ENCODE measurements around the gene B3GALNT2.

Gene B3GALNT2

DNA sequence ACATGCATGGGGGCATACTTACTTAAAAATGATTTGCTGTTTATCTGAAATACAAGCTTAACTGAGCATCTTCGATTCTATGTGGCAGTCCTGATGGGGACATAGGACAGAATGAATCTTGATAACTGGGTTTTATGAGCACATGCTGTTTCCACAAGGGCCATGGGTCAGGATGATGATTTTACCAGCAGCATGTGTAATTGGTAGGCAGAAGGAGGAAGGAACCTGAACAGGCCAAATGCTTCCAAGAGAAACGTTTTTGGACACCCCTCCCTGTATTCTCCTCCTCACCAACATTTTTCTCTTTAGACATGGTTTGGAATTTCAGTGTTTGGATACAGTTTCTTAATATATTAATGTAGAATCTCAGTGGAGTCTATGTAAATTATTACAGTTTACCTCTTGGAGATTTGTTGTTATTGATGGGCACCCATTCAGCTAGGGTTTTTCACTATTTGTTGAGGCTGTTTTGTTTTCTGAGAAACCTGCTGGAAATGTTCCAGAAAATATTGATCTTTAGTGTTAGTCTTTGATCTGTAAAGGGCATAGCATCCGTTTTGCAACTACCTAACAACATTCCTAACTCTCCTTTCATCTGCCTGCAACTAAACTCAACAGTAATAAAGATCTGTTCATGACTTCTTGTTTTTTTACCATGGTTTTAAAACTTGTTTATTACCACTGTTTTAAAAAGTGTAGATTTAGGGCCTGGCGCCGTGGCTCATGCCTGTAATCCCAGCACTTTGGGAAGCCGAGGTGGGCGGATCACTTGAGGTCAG lies 95.0 kb downstream of the B3GALNT2 start:
- DNase-seq (ENCODE audit: low spot score) = no peak

DNA sequence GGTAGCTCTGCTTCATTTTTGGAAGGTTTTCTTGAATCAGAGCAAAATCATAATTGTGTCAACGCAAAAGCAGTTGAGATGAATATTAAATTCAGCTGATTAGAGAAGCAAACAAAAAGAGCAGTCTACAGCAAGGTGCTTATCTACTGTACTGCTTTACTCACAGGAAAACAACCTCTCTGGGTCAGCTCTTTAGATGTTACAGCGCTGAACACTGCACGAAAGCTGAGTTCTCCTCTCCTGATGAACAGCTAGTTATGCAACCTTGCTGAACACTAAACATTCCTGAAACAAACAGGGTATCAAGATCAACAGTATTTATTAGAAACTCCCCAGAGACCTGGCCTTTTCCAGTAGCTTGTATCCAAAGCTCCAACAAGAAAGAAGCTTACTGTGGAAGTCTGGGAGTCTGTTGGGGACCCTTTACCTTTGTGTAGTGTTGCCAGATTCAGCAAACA lies 95.7 kb downstream of the B3GALNT2 start:
- DNase-seq (ENCODE audit: low spot score) = peak; percentile 28

DNA sequence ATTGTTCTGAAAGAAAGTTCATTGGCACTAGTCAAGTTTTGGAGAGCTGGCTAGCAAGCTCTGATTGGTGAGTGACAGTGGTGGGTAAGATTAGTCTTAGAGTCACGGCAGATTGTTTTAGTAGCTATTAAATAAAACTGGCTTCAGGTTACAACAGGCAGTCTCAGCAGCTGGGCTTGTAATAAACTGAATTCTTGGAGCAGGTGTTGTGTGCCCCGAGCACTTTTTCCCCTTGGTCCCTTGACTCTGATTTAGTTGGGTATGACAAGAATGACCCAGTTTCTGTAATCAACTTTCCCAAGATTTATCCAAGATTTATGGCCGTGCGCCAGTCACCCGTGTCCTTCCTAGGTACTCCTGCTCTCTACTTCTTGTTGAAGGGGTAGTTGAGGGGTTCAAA lies 96.8 kb downstream of the B3GALNT2 start:
- no peak for DNase-seq (ENCODE audit: low spot score)

DNA sequence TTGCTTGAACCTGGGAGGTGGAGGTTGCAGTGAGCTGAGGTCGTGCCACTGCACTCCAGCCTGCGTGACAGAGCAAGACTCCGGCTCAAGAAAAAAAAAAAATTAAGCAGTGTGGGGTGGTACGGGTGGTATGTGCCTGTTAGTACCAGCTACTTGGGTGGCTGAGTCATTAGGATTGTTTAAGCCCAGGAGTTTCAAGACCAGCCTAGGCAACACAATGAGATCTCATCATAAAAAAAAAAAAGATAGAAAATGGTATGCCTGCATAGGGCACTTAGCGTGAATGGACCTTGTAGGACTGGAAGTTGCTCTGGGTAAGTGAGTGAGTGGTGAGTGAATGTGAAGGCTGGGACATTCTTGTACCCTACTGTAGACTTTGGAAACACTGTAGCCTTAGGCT lies 100.1 kb downstream of the B3GALNT2 start:
- DNase-seq (ENCODE audit: low spot score) = no peak

DNA sequence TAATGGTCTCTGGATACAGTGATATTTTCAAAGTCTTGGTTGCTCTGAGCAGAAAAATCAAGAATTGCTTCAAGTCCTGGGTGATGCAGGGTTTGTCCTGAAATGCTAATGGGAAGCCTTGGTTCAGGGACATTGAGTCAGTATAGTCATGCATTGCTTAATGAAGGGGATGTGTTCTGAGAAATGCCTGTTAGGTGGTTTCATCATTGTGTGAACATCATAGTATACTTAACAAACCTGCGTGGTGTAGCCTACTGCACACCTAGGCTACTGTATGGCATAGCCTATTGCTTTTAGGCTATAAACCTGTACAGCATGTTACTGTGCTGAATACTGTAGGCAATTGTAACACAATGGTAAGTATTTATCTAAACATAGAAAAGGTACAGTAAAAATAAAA lies 100.7 kb downstream of the B3GALNT2 start:
- no peak for DNase-seq (ENCODE audit: low spot score)

DNA sequence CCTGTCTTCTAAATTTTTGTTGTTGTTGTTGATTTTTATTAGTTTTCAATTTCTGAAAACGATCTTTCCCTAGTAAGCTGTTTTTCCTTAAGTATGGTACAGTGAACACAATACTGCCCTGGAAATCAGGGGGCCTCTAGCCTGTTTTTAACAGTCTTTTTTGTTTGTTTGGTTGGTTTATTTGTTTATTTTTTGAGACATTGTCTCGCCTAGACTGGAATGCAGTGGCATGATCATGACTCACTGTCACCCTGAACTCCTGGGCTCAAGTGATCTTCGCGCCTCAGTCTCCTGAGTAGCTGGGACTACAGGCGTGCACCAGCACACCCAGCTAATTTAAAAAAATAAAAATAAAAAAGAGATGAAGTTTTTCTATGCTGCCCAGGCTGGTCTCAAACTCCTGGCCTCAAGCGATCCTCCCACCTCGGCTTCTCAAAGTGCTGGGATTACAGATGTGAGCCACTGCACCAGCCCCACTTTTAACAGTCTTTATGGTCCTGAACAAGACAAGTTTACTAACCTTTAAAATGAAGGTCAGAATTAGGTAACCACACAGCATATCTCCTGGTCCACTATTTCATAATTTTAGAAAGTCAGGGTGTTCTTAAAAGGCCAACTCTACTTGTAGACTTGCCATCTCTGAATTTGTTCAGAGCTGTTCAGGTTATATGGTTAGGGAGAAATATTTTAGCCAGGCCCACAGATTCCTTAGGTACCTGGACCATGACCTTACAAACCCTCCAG lies 101.6 kb downstream of the B3GALNT2 start:
- DNase-seq (ENCODE audit: low spot score) = no peak

DNA sequence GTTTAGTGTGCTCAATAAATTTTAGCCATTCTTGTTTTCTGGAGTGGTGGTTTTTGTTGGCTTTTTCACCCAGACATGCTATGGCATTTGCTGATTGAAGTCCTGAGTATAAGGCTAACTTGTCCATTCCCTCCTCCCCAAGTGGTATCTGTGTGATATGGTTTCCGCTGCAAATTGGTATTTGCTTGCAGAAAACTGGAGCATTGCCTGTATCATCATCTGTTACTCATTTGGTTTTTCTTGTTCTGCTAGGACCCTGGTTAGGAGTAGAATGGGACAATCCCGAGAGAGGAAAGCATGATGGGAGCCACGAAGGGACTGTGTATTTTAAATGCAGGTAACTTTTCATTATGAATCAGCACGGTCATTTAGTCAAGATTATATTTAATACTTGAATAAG lies 103.0 kb downstream of the B3GALNT2 start:
- DNase-seq (ENCODE audit: low spot score) = no peak
